ENCODE data around the gene CSMD2. TPM values are rescaled to one million over a fixed set of nuclear protein-coding genes. Genes with fewer than 3 reads are reported as not detected.

The CSMD2 gene
- total RNA-seq, 2 experiments from 2014 or later, result not detected

- TF ChIP-seq CTCF (IDR thresholded peaks at IDR 0.05), result no peak
- POLR2A ChIA-PET, result no interaction called here
- H3K27me3 Mint-ChIP-seq, result peaks cover 20% of the 10 kb centered on the region
- no peaks in the 10 kb centered on the region for H3K9me3 Mint-ChIP-seq
- no peaks in the 10 kb centered on the region for H3K36me3 Mint-ChIP-seq (ENCODE audit: low read depth)
- intact Hi-C loops (cut with micrococcal nuclease), result no loop called here
- DNase-seq (no peak), ATAC-seq (no peak)
- no peak overlapping the region for H3K4me3 Mint-ChIP-seq
- no peaks in the 10 kb centered on the region for H3K4me1 Mint-ChIP-seq (ENCODE audit: low read depth)
- CTCF ChIA-PET, result no interaction called here
- H3K27ac Mint-ChIP-seq, result no peak overlapping the region
Observed at GRCh38 chr1:33712186-33712585, 452.8 kb downstream of the CSMD2 start.

DNA sequence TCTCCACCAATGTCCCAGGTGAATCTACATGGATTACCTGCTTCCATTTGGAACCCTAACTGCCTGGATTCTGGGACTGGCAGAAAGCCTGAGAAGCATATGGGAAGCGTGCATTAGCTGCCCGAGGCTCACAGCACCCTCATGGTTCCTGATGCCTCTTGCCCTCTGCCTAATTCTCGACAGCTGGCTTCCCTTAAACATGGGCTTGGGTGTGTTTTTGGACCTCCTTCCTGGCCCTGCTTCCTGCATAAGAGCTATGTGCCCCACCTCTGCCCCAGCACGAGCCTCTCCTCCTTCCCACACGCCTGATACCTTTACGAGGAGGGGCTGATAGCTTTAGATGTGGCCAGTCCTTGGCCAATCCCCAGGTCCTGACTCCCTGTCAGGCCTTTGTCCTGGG is 453.5 kb downstream of the CSMD2 start:
- peaks cover 20% of the 10 kb centered on the region for H3K27me3 Mint-ChIP-seq
- POLR2A ChIA-PET, result no interaction called here

DNA sequence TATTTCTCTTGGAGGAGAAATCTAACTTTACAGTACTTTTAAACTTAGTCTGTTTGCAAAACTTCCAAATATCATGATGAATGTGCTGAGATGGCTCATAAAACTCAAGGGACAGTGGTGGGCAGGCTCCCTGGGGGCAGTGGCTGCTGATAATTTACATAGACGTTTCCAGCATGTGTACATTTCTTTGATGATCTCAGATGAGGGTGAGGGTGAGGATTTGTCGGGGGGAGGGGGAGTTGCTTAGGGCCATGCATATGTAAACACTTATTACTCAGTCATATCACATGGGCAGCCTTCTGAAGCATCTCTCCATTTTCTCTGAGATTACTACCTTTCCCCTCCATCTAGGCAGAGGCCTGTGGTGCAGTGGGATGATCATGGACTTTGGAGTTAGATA is 454.1 kb downstream of the CSMD2 start:
- Mint-ChIP-seq H3K4me3 (no peak overlapping the region), H3K27ac (no peak overlapping the region), H3K4me1 (ENCODE audit: low read depth) (no peaks in the 10 kb centered on the region), H3K9me3 (no peaks in the 10 kb centered on the region), H3K36me3 (ENCODE audit: low read depth) (no peaks in the 10 kb centered on the region), H3K27me3 (peaks cover 22% of the 10 kb centered on the region)
- no peak for DNase-seq
- intact Hi-C loops (cut with micrococcal nuclease), result no loop called here
- POLR2A ChIA-PET, result interaction anchor here (0.6 kb wide), 1 partner anchor 1049 kb away, joined by 3 read pairs; no protein-coding TSS in a partner anchor
- CTCF ChIA-PET, result interaction anchor here (0.7 kb wide), 1 partner anchor 78 kb away, joined by 3 read pairs; no protein-coding TSS in a partner anchor
- TF ChIP-seq CTCF (IDR thresholded peaks at IDR 0.05), result no peak
- ATAC-seq, result no peak

More for the DNA sequence above, 453.5 kb downstream of the CSMD2 start:
- H3K4me3 Mint-ChIP-seq, result no peak overlapping the region
- no peaks in the 10 kb centered on the region for H3K4me1 Mint-ChIP-seq (ENCODE audit: low read depth)
- H3K27ac Mint-ChIP-seq, result no peak overlapping the region
- no peaks in the 10 kb centered on the region for H3K36me3 Mint-ChIP-seq (ENCODE audit: low read depth)
- CTCF ChIA-PET, result interaction anchor here (0.7 kb wide), 1 partner anchor 79 kb away, joined by 3 read pairs; no protein-coding TSS in a partner anchor
- no peak for DNase-seq
- intact Hi-C loops (cut with micrococcal nuclease), result no loop called here
- no peaks in the 10 kb centered on the region for H3K9me3 Mint-ChIP-seq
- no peak for TF ChIP-seq CTCF (IDR thresholded peaks at IDR 0.05)
- ATAC-seq, result no peak

DNA sequence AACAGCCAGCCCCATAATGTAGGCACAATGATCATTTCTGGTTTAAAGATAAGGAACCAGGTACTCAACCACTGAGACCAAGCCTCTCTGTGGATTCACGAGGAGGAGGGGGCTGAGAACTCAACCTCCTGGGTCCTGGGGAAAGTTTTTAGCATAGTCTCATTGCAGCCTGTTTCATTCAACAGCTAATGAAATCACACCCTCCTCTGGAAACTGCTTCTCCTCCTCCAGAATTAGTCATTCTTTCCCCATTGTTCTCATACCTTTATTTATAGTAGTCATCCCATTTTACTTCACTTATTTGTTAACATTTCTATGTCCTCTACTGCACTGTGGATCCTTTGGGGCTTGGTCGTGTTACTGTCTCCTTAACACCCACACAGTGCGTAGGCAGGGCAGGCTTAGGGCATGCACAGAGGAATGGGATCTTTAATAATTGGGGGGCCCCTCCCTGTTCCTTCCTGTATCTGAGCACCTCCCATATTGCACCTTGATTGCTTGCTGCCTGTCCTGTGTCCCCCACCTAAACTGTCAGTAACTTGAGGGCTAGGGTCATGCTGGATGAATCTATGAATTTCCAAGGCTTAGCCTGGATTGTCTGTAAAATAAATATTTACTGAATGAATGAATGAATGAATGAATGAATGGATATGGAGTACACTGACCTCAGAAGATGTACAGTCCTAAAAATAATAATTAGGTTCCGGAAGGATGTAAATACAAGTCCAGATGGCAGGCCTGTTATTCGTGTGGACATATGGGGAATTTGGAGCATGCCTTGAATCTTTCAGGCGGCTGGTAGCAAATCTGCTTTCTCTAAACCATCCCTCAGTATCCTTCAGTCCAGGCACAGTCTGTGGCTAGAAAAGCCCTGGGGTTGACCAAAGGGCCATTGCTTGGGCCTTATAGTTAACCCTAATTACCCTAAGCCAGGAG is 455.0 kb downstream of the CSMD2 start:
- ChIA-PET CTCF (no interaction called here), POLR2A (interaction anchor here (0.6 kb wide), 1 partner anchor 1050 kb away, joined by 3 read pairs; no protein-coding TSS in a partner anchor)
- Mint-ChIP-seq H3K36me3 (ENCODE audit: low read depth) (no peaks in the 10 kb centered on the region), H3K27ac (no peak overlapping the region), H3K9me3 (no peaks in the 10 kb centered on the region), H3K27me3 (peaks cover 24% of the 10 kb centered on the region), H3K4me3 (no peak overlapping the region), H3K4me1 (ENCODE audit: low read depth) (no peaks in the 10 kb centered on the region)
- intact Hi-C loops (cut with micrococcal nuclease), result no loop called here
- TF ChIP-seq CTCF (IDR thresholded peaks at IDR 0.05), result no peak
- DNase-seq, result no peak
- no peak for ATAC-seq

DNA sequence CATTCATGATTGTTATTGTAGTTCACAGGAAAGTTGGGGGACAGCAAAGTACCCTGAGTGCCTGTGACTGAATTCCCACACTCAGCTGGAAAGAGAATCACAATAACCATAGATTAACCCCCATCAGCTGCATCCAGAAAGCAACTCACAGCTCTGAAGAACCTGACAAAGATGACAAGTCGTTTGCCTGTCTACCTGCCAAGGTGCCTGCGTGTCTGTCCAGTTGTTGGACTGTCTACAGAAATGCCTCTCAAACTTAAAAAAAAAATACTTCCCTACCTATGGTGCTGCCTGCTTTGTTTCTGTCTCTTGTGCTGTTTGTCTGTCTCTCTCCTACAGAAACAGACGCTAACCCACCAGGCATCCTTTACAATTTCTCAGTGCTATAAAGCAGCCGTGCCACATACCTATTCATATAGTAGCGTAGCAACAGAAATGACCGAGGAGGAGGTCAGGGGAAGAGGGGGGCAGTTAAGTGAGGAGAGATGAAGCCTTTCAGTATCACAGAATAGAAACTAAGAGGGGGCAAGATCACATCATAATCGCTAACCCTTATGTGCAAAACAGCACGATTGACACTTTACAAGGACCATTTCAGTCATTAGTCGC is 455.8 kb downstream of the CSMD2 start:
- Mint-ChIP-seq H3K4me3 (no peak overlapping the region), H3K36me3 (ENCODE audit: low read depth) (no peaks in the 10 kb centered on the region), H3K27me3 (peaks cover 24% of the 10 kb centered on the region), H3K4me1 (ENCODE audit: low read depth) (no peaks in the 10 kb centered on the region), H3K27ac (no peak overlapping the region), H3K9me3 (no peaks in the 10 kb centered on the region)
- CTCF ChIA-PET, result no interaction called here
- ATAC-seq, result no peak
- TF ChIP-seq CTCF (IDR thresholded peaks at IDR 0.05), result no peak
- intact Hi-C loops (cut with micrococcal nuclease), result no loop called here
- no peak for DNase-seq
- POLR2A ChIA-PET, result no interaction called here
